Spinal cord (tissue), 10 donors: ENCODE results near the gene PHLPP1. TPM values are rescaled to one million over a fixed set of nuclear protein-coding genes. Genes with fewer than 3 reads are reported as not detected.
"Not testable (repeated sequence)": the region's sequence is repeated elsewhere in the genome, so short reads cannot be mapped to it uniquely, and the experiment has no call there.

Experiments
- DNase-seq, 6 donors: peaks; one replicate each; pipeline versions ENCODE4 v3.0.0 to v3.0.0-alpha.2; 2013 to 2015; ENCODE audit warnings: low spot score in 6 of 6, low read depth in 4 of 6
- H3K27ac ChIP-seq: one replicate; pipeline ENCODE4 v1.5.1; 2013; ENCODE audit warnings: low read depth, low read length, control low read depth
- H3K27me3 ChIP-seq: one replicate; pipeline ENCODE4 v1.6.1; 2013; ENCODE audit warnings: low read length; ENCODE audit not compliant: control insufficient read depth, insufficient read depth
- H3K36me3 ChIP-seq: one replicate; pipeline ENCODE4 v1.6.1; 2013; ENCODE audit warnings: low read length; ENCODE audit not compliant: control insufficient read depth, insufficient read depth
- H3K4me1 ChIP-seq: one replicate; pipeline ENCODE4 v1.6.1; 2013; ENCODE audit warnings: low read length; ENCODE audit not compliant: control insufficient read depth, insufficient read depth
- H3K4me3 ChIP-seq: one replicate; pipeline ENCODE4 v1.5.1; 2013; ENCODE audit warnings: low read depth, low read length, control low read depth
- H3K9me3 ChIP-seq: one replicate; pipeline ENCODE4 v1.6.1; 2013; ENCODE audit warnings: low read length; ENCODE audit not compliant: control insufficient read depth, insufficient read depth
- WGBS: methylation state at CpG from one replicate; pipeline ENCODE4 v1.1.5; 2013; ENCODE audit warnings: missing lambda C conversion rate; ENCODE audit not compliant: insufficient coverage; 5-methylcytosine and 5-hydroxymethylcytosine counted together
- polyA plus RNA-seq, 2 donors: library from polyadenylated mRNA; unstranded; fragments of 120-200 nt; gene quantifications; one replicate each; pipeline ENCODE4 v1.2.1, GENCODE V29; 2013; ENCODE audit not compliant: insufficient read length in 2 of 2
- total RNA-seq, 2 donors: library from RNA; depleted of rRNA in 1 of 2; stranded (reverse); fragments of 120-200 nt in 1 of 2; fragments of >200 nt in 1 of 2; gene quantifications; one replicate each; pipeline versions ENCODE4 v1.2.3 to v1.2.4, GENCODE V29; 2013 to 2014
- donor health status: healthy.

PHLPP1 gene
- total and polyA plus RNA-seq, 4 donors: 31.9 to 62.2 (median 47.5) TPM

GRCh38 chr18:62899534-62899933 is 184.2 kb downstream of the PHLPP1 start:
- Histone ChIP-seq H3K9me3 (no peaks in the 10 kb centered on the region), H3K36me3 (peaks cover 20% of the 10 kb centered on the region), H3K4me1 (no peaks in the 10 kb centered on the region), H3K27ac (no peak overlapping the region), H3K4me3 (no peak overlapping the region), H3K27me3 (no peaks in the 10 kb centered on the region)
- no peak for DNase-seq
- WGBS: 100% methylated on average over 3 of the region's 5 CpGs

GRCh38 chr18:62900132-62900883 is 185.0 kb downstream of the PHLPP1 start:
- Histone ChIP-seq H3K27ac (no peak overlapping the region), H3K4me1 (no peaks in the 10 kb centered on the region), H3K9me3 (no peaks in the 10 kb centered on the region), H3K4me3 (no peak overlapping the region), H3K27me3 (no peaks in the 10 kb centered on the region), H3K36me3 (peaks cover 20% of the 10 kb centered on the region)
- WGBS: 85% methylated on average over 3 of the region's 7 CpGs
- no peak for DNase-seq

- no peak overlapping the region for H3K27ac ChIP-seq
- no peaks in the 10 kb centered on the region for H3K4me1 ChIP-seq
- H3K36me3 ChIP-seq: peaks cover 14% of the 10 kb centered on the region
- no peak for DNase-seq
- no peaks in the 10 kb centered on the region for H3K27me3 ChIP-seq
- no peaks in the 10 kb centered on the region for H3K9me3 ChIP-seq
- no peak overlapping the region for H3K4me3 ChIP-seq
- WGBS: 100% methylated on average over 2 of the region's 5 CpGs
These were observed 187.4 kb downstream of the PHLPP1 start for GRCh38 chr18:62902776-62903175.

GRCh38 chr18:62904396-62905285 is 189.3 kb downstream of the PHLPP1 start:
- Histone ChIP-seq H3K4me1 (no peaks in the 10 kb centered on the region), H3K27me3 (no peaks in the 10 kb centered on the region), H3K9me3 (no peaks in the 10 kb centered on the region), H3K36me3 (peaks cover 6% of the 10 kb centered on the region), H3K27ac (no peak overlapping the region), H3K4me3 (no peak overlapping the region)
- 43% methylated on average over 1 of the region's 2 CpGs for WGBS
- no peak for DNase-seq

GRCh38 chr18:62912885-62913284 is 197.5 kb downstream of the PHLPP1 start:
- H3K27me3 ChIP-seq: no peaks in the 10 kb centered on the region
- H3K27ac ChIP-seq: no peak overlapping the region
- H3K9me3 ChIP-seq: no peaks in the 10 kb centered on the region
- no peak overlapping the region for H3K4me3 ChIP-seq
- H3K36me3 ChIP-seq: peaks cover 5% of the 10 kb centered on the region
- WGBS: no CpG with 5 or more reads among the region's 2 CpGs
- no peaks in the 10 kb centered on the region for H3K4me1 ChIP-seq
- DNase-seq: no peak

- not testable (repeated sequence) for H3K36me3 ChIP-seq, DNase-seq, H3K27ac ChIP-seq, H3K4me3 ChIP-seq, H3K9me3 ChIP-seq, H3K4me1 ChIP-seq, H3K27me3 ChIP-seq
- WGBS: 81% methylated on average over 6 of the region's 7 CpGs
These were observed 198.5 kb downstream of the PHLPP1 start for GRCh38 chr18:62913824-62914223.

- peaks cover 5% of the 10 kb centered on the region for H3K36me3 ChIP-seq
- no peak overlapping the region for H3K4me3 ChIP-seq
- H3K27ac ChIP-seq: no peak overlapping the region
- H3K9me3 ChIP-seq: no peaks in the 10 kb centered on the region
- no peaks in the 10 kb centered on the region for H3K27me3 ChIP-seq
- H3K4me1 ChIP-seq: no peaks in the 10 kb centered on the region
- peak in 1 of 6 donors; percentile 54 for DNase-seq
- no CpG with 5 or more reads among the region's 3 CpGs for WGBS
These were observed 199.6 kb downstream of the PHLPP1 start for GRCh38 chr18:62914871-62915392.

- no peaks in the 10 kb centered on the region for H3K9me3 ChIP-seq
- H3K4me1 ChIP-seq: no peaks in the 10 kb centered on the region
- no peak overlapping the region for H3K4me3 ChIP-seq
- DNase-seq: no peak
- no peak overlapping the region for H3K27ac ChIP-seq
- H3K36me3 ChIP-seq: peaks cover 10% of the 10 kb centered on the region
- H3K27me3 ChIP-seq: no peaks in the 10 kb centered on the region
These were observed 203.0 kb downstream of the PHLPP1 start for GRCh38 chr18:62918361-62918760.

GRCh38 chr18:62919109-62919838 is 203.9 kb downstream of the PHLPP1 start:
- no peak overlapping the region for H3K27ac ChIP-seq
- peaks cover 10% of the 10 kb centered on the region for H3K36me3 ChIP-seq
- no peaks in the 10 kb centered on the region for H3K4me1 ChIP-seq
- H3K9me3 ChIP-seq: no peaks in the 10 kb centered on the region
- no peak overlapping the region for H3K4me3 ChIP-seq
- no peaks in the 10 kb centered on the region for H3K27me3 ChIP-seq
- WGBS: no CpG with 5 or more reads among the region's 2 CpGs
- DNase-seq: no peak
